ENCODE data around the gene VPS8. TPM values are rescaled to one million over a fixed set of nuclear protein-coding genes. Genes with fewer than 3 reads are reported as not detected.
A peak's percentile ranks its signal among the peaks of the same experiment; 100 is the strongest.

The VPS8 gene
- polyA plus RNA-seq, 3 donors from 2014 or later, result 16.0 to 20.8 (median 16.7) TPM

- Mint-ChIP-seq H3K4me3 (no peak overlapping the region), H3K27ac (no peak overlapping the region), H3K4me1 (no peaks in the 10 kb centered on the region), H3K9me3 (no peaks in the 10 kb centered on the region), H3K27me3 (ENCODE audit: low read depth in 3 of 3) (peaks cover 4 to 9% (median 8%) of the 10 kb centered on the region in 3 donors), H3K36me3 (no peaks in the 10 kb centered on the region)
- DNase-seq, result peak; percentile 69 to 79 (median 75)
Measured at GRCh38 chr3:184777566-184778356, 34.2 kb upstream of the VPS8 start.

- H3K27me3 Mint-ChIP-seq (ENCODE audit: low read depth in 3 of 3), result peaks cover 8 to 10% (median 10%) of the 10 kb centered on the region in 3 donors
- H3K27ac Mint-ChIP-seq, result no peak overlapping the region
- no peak for DNase-seq
- no peaks in the 10 kb centered on the region for H3K4me1 Mint-ChIP-seq
- H3K9me3 Mint-ChIP-seq, result no peaks in the 10 kb centered on the region
- H3K4me3 Mint-ChIP-seq, result no peak overlapping the region
- H3K36me3 Mint-ChIP-seq, result no peaks in the 10 kb centered on the region
Measured at GRCh38 chr3:184778426-184779332, 33.3 kb upstream of the VPS8 start.

- Mint-ChIP-seq H3K9me3 (no peaks in the 10 kb centered on the region), H3K4me1 (peaks cover 10 to 14% of the 10 kb centered on the region in 2 donors), H3K36me3 (no peaks in the 10 kb centered on the region), H3K4me3 (no peak overlapping the region), H3K27ac (no peak overlapping the region), H3K27me3 (ENCODE audit: low read depth in 3 of 3) (peaks cover 8 to 12% (median 11%) of the 10 kb centered on the region in 3 donors)
- DNase-seq, result no peak
Measured at GRCh38 chr3:184780981-184781515, 30.9 kb upstream of the VPS8 start.

- no peaks in the 10 kb centered on the region for H3K9me3 Mint-ChIP-seq
- peaks cover 18 to 22% of the 10 kb centered on the region in 2 donors for H3K4me1 Mint-ChIP-seq
- no peak for DNase-seq
- H3K36me3 Mint-ChIP-seq, result no peaks in the 10 kb centered on the region
- peak overlapping the region in 1 of 6 donors; percentile 83 for H3K27ac Mint-ChIP-seq
- peaks cover 8 to 12% (median 11%) of the 10 kb centered on the region in 3 donors for H3K27me3 Mint-ChIP-seq (ENCODE audit: low read depth in 3 of 3)
- H3K4me3 Mint-ChIP-seq, result no peak overlapping the region
Measured at GRCh38 chr3:184781801-184782200, 30.2 kb upstream of the VPS8 start.

- H3K27ac Mint-ChIP-seq, result no peak overlapping the region
- H3K9me3 Mint-ChIP-seq, result no peaks in the 10 kb centered on the region
- no peak overlapping the region for H3K4me3 Mint-ChIP-seq
Measured at GRCh38 chr3:184783319-184783718, 28.6 kb upstream of the VPS8 start.

GRCh38 chr3:184784731-184785500 lies 27.1 kb upstream of the VPS8 start:
- Mint-ChIP-seq H3K9me3 (no peaks in the 10 kb centered on the region), H3K4me1 (peaks cover 19 to 25% of the 10 kb centered on the region in 2 donors), H3K4me3 (peak overlapping the region in 1 of 5 donors; percentile 21), H3K27ac (no peak overlapping the region), H3K36me3 (no peaks in the 10 kb centered on the region), H3K27me3 (ENCODE audit: low read depth in 3 of 3) (peaks cover 5 to 7% (median 5%) of the 10 kb centered on the region in 3 donors)
- DNase-seq, result no peak

More at GRCh38 chr3:184783319-184783718, 28.6 kb upstream of the VPS8 start:
- DNase-seq, result no peak
- peaks cover 19 to 25% of the 10 kb centered on the region in 2 donors for H3K4me1 Mint-ChIP-seq
- H3K36me3 Mint-ChIP-seq, result no peaks in the 10 kb centered on the region
- H3K27me3 Mint-ChIP-seq (ENCODE audit: low read depth in 3 of 3), result peaks cover 5 to 9% (median 7%) of the 10 kb centered on the region in 3 donors

GRCh38 chr3:184785890-184786279 lies 26.1 kb upstream of the VPS8 start:
- Mint-ChIP-seq H3K36me3 (no peaks in the 10 kb centered on the region), H3K4me1 (peaks cover 19 to 25% of the 10 kb centered on the region in 2 donors), H3K4me3 (peak overlapping the region in 1 of 5 donors; percentile 11), H3K9me3 (no peaks in the 10 kb centered on the region), H3K27ac (no peak overlapping the region), H3K27me3 (ENCODE audit: low read depth in 3 of 3) (peaks cover 0 to 7% (median 5%) of the 10 kb centered on the region in 3 donors)
- no peak for DNase-seq

- Mint-ChIP-seq H3K9me3 (no peaks in the 10 kb centered on the region), H3K27me3 (ENCODE audit: low read depth in 3 of 3) (peaks cover 0 to 7% (median 5%) of the 10 kb centered on the region in 3 donors), H3K36me3 (no peaks in the 10 kb centered on the region), H3K27ac (no peak overlapping the region), H3K4me3 (peak overlapping the region in 1 of 5 donors; percentile 21), H3K4me1 (peaks cover 19 to 25% of the 10 kb centered on the region in 2 donors)
- DNase-seq, result peak in 2 of 3 donors; percentile 7 to 8
Measured at GRCh38 chr3:184786280-184786941, 25.6 kb upstream of the VPS8 start.

- Mint-ChIP-seq H3K9me3 (no peaks in the 10 kb centered on the region), H3K36me3 (no peaks in the 10 kb centered on the region), H3K27me3 (ENCODE audit: low read depth in 3 of 3) (peaks cover 1 to 2% (median 2%) of the 10 kb centered on the region in 3 donors), H3K4me1 (peaks cover 19 to 25% of the 10 kb centered on the region in 2 donors), H3K27ac (no peak overlapping the region), H3K4me3 (no peak overlapping the region)
- no peak for DNase-seq
Measured at GRCh38 chr3:184788751-184789150, 23.2 kb upstream of the VPS8 start.

- DNase-seq, result no peak
- Mint-ChIP-seq H3K9me3 (no peaks in the 10 kb centered on the region), H3K27ac (no peak overlapping the region), H3K4me1 (peaks cover 19 to 26% of the 10 kb centered on the region in 2 donors), H3K36me3 (no peaks in the 10 kb centered on the region), H3K27me3 (ENCODE audit: low read depth in 3 of 3) (peaks cover 1 to 2% (median 2%) of the 10 kb centered on the region in 3 donors), H3K4me3 (no peak overlapping the region)
Measured at GRCh38 chr3:184789314-184789998, 22.5 kb upstream of the VPS8 start.

- no peaks in the 10 kb centered on the region for H3K9me3 Mint-ChIP-seq
- H3K36me3 Mint-ChIP-seq, result no peaks in the 10 kb centered on the region
- no peak overlapping the region for H3K4me3 Mint-ChIP-seq
- no peak overlapping the region for H3K27ac Mint-ChIP-seq
- DNase-seq, result no peak
- H3K4me1 Mint-ChIP-seq, result peaks cover 18 to 26% of the 10 kb centered on the region in 2 donors
- peaks cover 0 to 5% (median 2%) of the 10 kb centered on the region in 3 donors for H3K27me3 Mint-ChIP-seq (ENCODE audit: low read depth in 3 of 3)
Measured at GRCh38 chr3:184791171-184791570, 20.8 kb upstream of the VPS8 start.

GRCh38 chr3:184795522-184796190 lies 16.3 kb upstream of the VPS8 start:
- Mint-ChIP-seq H3K4me1 (peaks cover 13 to 29% of the 10 kb centered on the region in 2 donors), H3K27ac (peak overlapping the region in 1 of 6 donors; percentile 9), H3K27me3 (ENCODE audit: low read depth in 3 of 3) (peaks cover 5 to 10% (median 9%) of the 10 kb centered on the region in 3 donors), H3K9me3 (peaks cover 0 to 1% (median 0%) of the 10 kb centered on the region in 6 donors), H3K36me3 (no peaks in the 10 kb centered on the region), H3K4me3 (peak overlapping the region in 2 of 5 donors; percentile 3 to 15)
- no peak for DNase-seq

Data from immature natural killer cell (primary cell).